Left lung (tissue), 10 donors: Measurements from ENCODE around the gene CSNK1G2. TPM values are rescaled to one million over a fixed set of nuclear protein-coding genes. Genes with fewer than 3 reads are reported as not detected.

Experiments used
- ATAC-seq: fragments of 200-7000 bp; cut with Tn5 transposase; one replicate; pipeline ENCODE4 v1.9.1; 2020; ENCODE audit warnings: moderate library complexity
- DNase-seq, 4 donors: peaks; one replicate each; pipeline ENCODE4 v3.0.0-alpha.2; 2013 to 2020
- H3K27ac ChIP-seq, 2 donors: fragments of 200-600 bp; sonication (generic) in 1 of 2; one replicate each; pipeline versions ENCODE4 v1.5.0 to v1.8.0; 2020 to 2021
- H3K27me3 ChIP-seq, 2 donors: fragments of 200-600 bp; sonication (generic) in 1 of 2; one replicate each; pipeline versions ENCODE4 v1.5.0 to v1.8.0; 2020 to 2021
- H3K36me3 ChIP-seq, 2 donors: fragments of 200-600 bp; sonication (generic) in 1 of 2; one replicate each; pipeline versions ENCODE4 v1.5.0 to v1.8.0; 2020 to 2021
- H3K4me1 ChIP-seq, 2 donors: fragments of 200-600 bp; one replicate each; pipeline ENCODE4 v1.8.0; 2021
- H3K4me3 ChIP-seq, 2 donors: fragments of 200-600 bp; sonication (generic) in 1 of 2; one replicate each; pipeline versions ENCODE4 v1.5.0 to v1.8.0; 2020 to 2021; ENCODE audit warnings: mild to moderate bottlenecking in 1 of 2
- H3K9me3 ChIP-seq, 2 donors: fragments of 200-600 bp; sonication (generic) in 1 of 2; one replicate each; pipeline versions ENCODE4 v1.5.0 to v1.8.0; 2020 to 2021
- CTCF ChIP-seq, 2 donors: fragments of 200-600 bp; sonication (generic) in 1 of 2; IDR thresholded peaks; one replicate each; pipeline versions ENCODE4 v1.5.0 to v1.8.0; 2021; ENCODE audit warnings: antibody characterized with exemption in 2 of 2
- intact Hi-C, 2 donors: fragments of 100-400 bp; cut with DNase I; formaldehyde crosslinking; loops; one replicate each; pipeline versions ENCODE4 v1.11.2 to v1.14.2; 2022
- polyA plus RNA-seq, 6 donors: library from polyadenylated mRNA; unstranded; fragments of 120-200 nt; gene quantifications; one replicate each; pipeline ENCODE4 v1.2.1, GENCODE V29; 2013; ENCODE audit not compliant: insufficient read length in 6 of 6
- total RNA-seq, 2 donors: library from RNA; stranded (reverse); fragmentation: NEBNext Ultra II Directional; extraction: Animal tissue kit (Norgen Biotek cat#: 25700); gene quantifications; one replicate each; pipeline ENCODE4 v1.2.1, GENCODE V29; 2021
- donor health status: DM: no; HTN: yes; CAD: no.
- donor health status: DM: no; HTN: no; CAD: no.

Gene CSNK1G2
- total and polyA plus RNA-seq, 8 donors = 35.6 to 64.5 (median 44.6) TPM

DNA sequence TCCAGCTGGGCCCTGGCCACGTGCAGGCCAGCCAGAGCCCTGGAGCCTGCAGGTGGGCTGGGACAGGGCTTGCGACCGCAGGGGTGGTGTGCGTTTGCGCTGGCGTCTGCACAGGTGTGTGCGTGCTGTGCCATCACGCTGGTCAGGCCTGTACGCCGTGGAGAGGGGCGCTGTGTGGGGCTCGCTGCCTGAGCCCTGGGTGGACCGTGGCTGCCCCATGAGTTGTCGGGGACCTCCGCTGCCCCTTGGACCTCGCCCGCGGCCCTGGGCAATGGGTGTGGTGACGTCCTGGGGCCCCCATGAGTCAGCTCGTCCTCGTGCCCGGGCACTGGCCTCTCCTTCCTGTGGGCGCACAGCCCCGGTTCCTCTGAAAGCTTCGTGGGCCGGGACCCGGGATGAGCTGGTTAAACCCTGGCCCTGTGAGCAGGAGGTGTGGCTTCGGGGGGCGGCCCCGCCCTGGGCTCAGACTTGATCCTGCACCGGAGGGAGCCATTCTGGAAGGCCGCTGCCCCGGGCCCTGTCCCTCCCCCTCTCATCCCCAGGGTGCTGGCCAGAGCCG is 6.8 kb downstream of the CSNK1G2 start:
- DNase-seq (peak in 1 of 4 donors; percentile 82), ATAC-seq (no peak)
- H3K9me3 ChIP-seq = no peaks in the 10 kb centered on the region
- no peak overlapping the region for H3K4me3 ChIP-seq
- H3K4me1 ChIP-seq = peaks cover 9 to 54% of the 10 kb centered on the region in 2 donors
- peaks cover 0 to 9% of the 10 kb centered on the region in 2 donors for H3K36me3 ChIP-seq
- TF ChIP-seq CTCF (IDR thresholded peaks at IDR 0.05) = no peak
- no peaks in the 10 kb centered on the region for H3K27me3 ChIP-seq
- no peak overlapping the region for H3K27ac ChIP-seq
- intact Hi-C loops = no loop called here

DNA sequence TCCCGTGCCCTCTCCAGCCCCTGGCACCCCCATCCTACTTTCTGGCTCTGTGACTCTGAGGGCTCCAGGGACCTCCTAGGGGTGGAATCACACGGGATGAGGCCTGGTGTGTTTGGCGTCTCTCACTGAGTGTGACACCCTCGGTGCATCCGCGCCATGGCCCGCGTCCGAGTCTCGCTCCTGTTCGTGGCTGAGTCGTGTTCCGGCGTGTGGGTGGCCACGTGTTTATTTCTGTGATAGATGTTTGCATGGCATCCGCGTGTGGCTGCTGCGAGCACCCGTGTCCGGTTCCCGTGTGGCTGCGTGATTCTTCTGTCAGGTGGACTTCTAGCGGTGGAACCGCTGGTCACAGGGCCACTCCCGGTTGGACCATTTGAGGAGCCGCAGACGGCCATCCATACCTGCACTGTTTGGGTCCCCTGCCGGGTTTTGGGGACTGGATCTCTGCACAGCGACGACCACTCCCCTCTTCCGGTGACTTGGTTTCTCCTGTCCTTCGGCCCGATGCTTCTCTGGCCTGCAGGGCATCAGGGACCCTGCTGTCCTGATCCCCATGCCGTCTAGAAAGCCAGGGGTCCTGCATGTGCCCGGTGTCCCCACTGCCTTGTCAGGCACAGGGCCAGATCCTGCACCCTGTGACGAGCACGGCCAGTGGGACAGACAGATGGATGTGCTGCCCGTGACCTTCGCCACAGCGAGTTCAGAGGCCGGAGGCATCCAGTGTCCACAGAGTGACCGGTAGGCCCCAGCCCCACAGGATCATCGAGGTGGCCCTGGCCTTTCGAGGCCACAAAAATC is 8.5 kb downstream of the CSNK1G2 start:
- Histone ChIP-seq H3K36me3 (peaks cover 0 to 23% of the 10 kb centered on the region in 2 donors), H3K9me3 (no peaks in the 10 kb centered on the region), H3K27me3 (no peaks in the 10 kb centered on the region), H3K4me3 (no peak overlapping the region), H3K27ac (no peak overlapping the region), H3K4me1 (peaks cover 0 to 42% of the 10 kb centered on the region in 2 donors)
- no peak for ATAC-seq
- no peak for TF ChIP-seq CTCF (IDR thresholded peaks at IDR 0.05)
- intact Hi-C loops = no loop called here
- peak in 1 of 4 donors; percentile 73 for DNase-seq

GRCh38 chr19:1950640-1951039 is 9.7 kb downstream of the CSNK1G2 start:
- H3K9me3 ChIP-seq = no peaks in the 10 kb centered on the region
- no peaks in the 10 kb centered on the region for H3K27me3 ChIP-seq
- ATAC-seq = no peak
- H3K4me3 ChIP-seq = no peak overlapping the region
- no peak overlapping the region for H3K27ac ChIP-seq
- no peak for TF ChIP-seq CTCF (IDR thresholded peaks at IDR 0.05)
- peaks cover 0 to 34% of the 10 kb centered on the region in 2 donors for H3K4me1 ChIP-seq
- intact Hi-C loops = no loop called here
- DNase-seq = peak in 1 of 4 donors; percentile 59
- peaks cover 0 to 30% of the 10 kb centered on the region in 2 donors for H3K36me3 ChIP-seq

DNA sequence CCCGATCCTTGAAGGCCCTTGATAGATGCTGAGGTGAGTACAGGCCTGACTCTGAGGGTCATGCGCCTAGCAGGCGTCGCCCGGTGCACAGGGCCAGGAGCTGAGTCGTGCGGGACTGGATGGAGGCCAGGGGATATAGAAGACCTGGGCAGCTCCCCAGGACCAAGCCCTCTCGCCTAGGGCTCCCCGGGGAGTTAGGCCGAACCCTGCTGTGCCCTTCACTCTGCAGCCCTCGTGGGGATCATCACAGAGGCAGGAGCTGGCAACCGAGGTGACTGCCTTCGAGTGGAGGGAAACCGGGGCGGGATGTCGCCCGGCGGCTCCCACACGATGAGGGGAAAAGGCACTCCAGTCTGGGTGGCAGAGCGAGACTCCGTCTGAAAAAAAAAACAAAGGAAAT is 11.7 kb downstream of the CSNK1G2 start:
- DNase-seq (peak in 1 of 4 donors; percentile 51), ATAC-seq (no peak)

More for the DNA sequence above, 11.7 kb downstream of the CSNK1G2 start:
- TF ChIP-seq CTCF (IDR thresholded peaks at IDR 0.05) = no peak
- H3K4me1 ChIP-seq = peaks cover 0 to 25% of the 10 kb centered on the region in 2 donors
- no peak overlapping the region for H3K27ac ChIP-seq
- intact Hi-C loops = no loop called here
- peaks cover 0 to 30% of the 10 kb centered on the region in 2 donors for H3K36me3 ChIP-seq
- H3K4me3 ChIP-seq = no peak overlapping the region
- H3K9me3 ChIP-seq = no peaks in the 10 kb centered on the region
- H3K27me3 ChIP-seq = no peaks in the 10 kb centered on the region
